ENCODE measurements around the gene PIAS4.
A peak's percentile ranks its signal among the peaks of the same experiment; 100 is the strongest.

PIAS4 gene

DNA sequence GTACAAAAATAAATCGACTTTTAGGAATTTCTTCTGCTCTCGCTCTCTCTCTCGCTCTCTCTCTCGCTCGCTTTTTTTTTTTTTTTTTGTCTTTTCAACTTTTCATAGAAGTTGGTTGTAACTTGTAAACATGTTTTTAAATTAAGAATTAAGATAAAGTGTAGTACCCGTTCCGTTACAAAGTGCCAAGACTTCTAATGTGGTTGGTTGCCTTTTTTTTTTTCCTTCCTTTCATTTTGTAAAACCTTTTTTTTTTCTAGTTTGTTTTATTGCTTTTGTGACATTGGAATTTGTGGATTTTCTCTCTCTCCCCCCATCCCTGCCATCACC is 38.8 kb downstream of the PIAS4 start:
- no peak overlapping the region for H3K27ac ChIP-seq (ENCODE audit: extremely low read depth, low read depth, low read length)
- CTCF ChIA-PET = no interaction called here
- H3K4me1 ChIP-seq (ENCODE audit: control insufficient read depth, insufficient read depth, low read length) = no peaks in the 10 kb centered on the region
- H3K9me3 ChIP-seq (ENCODE audit: control insufficient read depth, insufficient read depth, low read depth, low read length) = no peaks in the 10 kb centered on the region
- no peak overlapping the region for H3K4me3 ChIP-seq (ENCODE audit: low read depth, low read length)
- TF ChIP-seq ZNF366 (tag by site-specific recombination; conservative IDR thresholded peaks at IDR 0.05) (peak; percentile 54), PRDM1 (tag by site-specific recombination; IDR thresholded peaks at IDR 0.05) (peak; percentile 72), ZNF837 (tag by site-specific recombination; IDR thresholded peaks at IDR 0.05) (no peak), MEIS1 (CRISPR knock-in tag; IDR thresholded peaks at IDR 0.05; ENCODE audit: borderline replicate concordance) (no peak), KLF7 (tag by site-specific recombination; IDR thresholded peaks at IDR 0.05; ENCODE audit: borderline replicate concordance) (no peak), ZNF529 (tag by site-specific recombination; IDR thresholded peaks at IDR 0.05; ENCODE audit: insufficient replicate concordance) (no peak), ZNF596 (tag by site-specific recombination; IDR thresholded peaks at IDR 0.05) (peak; percentile 92)
- POLR2A ChIA-PET = no interaction called here
- H3K36me3 ChIP-seq (ENCODE audit: control insufficient read depth in 2 of 2, insufficient read depth in 1 of 2, low read length in 2 of 2) = peaks cover 10 to 29% of the 10 kb centered on the region in 2 experiments; a peak in 2 of 3 replicates

DNA sequence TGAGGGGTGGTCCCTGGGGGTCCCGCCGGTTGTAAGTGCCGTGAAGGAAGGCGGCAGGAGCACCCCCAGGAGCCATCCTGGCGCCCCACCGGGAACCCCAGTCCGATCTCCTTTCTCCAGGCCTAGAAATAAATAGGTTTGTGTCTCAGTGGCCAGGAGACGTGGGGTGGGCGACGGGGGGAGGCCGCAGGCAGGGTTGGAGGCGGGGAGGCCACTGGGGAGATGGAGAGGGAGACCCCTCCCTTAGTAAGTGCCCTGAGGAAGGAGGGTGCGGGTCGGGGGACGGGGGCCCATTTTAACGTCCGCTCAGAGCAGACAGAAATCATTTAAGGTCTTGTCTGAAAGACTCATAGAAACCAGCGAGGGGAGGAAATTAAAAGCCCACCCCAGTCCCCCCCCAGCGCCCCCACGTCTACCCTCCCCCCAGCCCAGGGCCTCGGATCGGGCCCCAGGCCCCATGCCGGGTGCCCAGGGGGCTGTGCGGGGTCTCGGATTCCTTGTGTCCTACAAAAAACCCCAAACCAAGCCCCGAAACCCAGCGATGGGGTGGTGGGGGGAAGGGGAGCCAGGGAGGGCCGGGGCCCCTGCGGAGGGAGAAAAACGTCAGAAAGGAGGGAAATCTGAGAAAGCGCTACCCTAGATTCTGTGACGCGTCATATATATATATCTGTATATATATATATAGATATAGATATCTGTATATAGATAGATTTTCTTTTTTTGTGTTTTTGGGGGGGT is 39.6 kb downstream of the PIAS4 start:
- CTCF ChIA-PET = no interaction called here
- peaks cover 10 to 37% of the 10 kb centered on the region in 2 experiments; a peak in 2 of 3 replicates for H3K36me3 ChIP-seq (ENCODE audit: control insufficient read depth in 2 of 2, insufficient read depth in 1 of 2, low read length in 2 of 2)

DNA sequence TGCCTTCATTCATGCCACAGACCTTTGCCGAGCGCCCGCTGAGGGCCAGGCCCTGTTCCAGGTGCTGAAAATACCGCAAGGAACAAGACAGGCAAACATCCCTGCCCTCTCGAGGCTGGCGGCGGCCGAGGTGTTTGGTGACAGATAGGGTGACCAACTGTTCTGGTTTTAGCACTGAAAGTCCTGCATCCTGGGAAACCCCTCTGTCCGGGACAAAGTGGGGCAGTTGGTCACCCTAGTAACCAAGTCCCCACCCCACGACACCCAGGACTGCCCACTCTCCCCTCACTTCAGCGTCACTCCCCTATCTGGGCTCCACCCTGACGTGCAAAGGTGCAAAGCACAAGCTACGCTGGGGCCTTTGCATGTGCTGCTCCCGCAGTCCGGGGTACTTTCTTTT is 41.9 kb downstream of the PIAS4 start:
- H3K9me3 ChIP-seq (ENCODE audit: control insufficient read depth, insufficient read depth, low read depth, low read length) = no peaks in the 10 kb centered on the region
- H3K4me3 ChIP-seq (ENCODE audit: low read depth, low read length) = no peak overlapping the region
- ChIA-PET POLR2A (no interaction called here), CTCF (interaction anchor here (0.6 kb wide), 1 partner anchor 235 kb away, joined by 4 read pairs; no protein-coding TSS in a partner anchor)
- TF ChIP-seq, protein P1, sequence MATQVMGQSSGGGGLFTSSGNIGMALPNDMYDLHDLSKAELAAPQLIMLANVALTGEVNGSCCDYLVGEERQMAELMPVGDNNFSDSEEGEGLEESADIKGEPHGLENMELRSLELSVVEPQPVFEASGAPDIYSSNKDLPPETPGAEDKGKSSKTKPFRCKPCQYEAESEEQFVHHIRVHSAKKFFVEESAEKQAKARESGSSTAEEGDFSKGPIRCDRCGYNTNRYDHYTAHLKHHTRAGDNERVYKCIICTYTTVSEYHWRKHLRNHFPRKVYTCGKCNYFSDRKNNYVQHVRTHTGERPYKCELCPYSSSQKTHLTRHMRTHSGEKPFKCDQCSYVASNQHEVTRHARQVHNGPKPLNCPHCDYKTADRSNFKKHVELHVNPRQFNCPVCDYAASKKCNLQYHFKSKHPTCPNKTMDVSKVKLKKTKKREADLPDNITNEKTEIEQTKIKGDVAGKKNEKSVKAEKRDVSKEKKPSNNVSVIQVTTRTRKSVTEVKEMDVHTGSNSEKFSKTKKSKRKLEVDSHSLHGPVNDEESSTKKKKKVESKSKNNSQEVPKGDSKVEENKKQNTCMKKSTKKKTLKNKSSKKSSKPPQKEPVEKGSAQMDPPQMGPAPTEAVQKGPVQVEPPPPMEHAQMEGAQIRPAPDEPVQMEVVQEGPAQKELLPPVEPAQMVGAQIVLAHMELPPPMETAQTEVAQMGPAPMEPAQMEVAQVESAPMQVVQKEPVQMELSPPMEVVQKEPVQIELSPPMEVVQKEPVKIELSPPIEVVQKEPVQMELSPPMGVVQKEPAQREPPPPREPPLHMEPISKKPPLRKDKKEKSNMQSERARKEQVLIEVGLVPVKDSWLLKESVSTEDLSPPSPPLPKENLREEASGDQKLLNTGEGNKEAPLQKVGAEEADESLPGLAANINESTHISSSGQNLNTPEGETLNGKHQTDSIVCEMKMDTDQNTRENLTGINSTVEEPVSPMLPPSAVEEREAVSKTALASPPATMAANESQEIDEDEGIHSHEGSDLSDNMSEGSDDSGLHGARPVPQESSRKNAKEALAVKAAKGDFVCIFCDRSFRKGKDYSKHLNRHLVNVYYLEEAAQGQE (tag by site-specific recombination; IDR thresholded peaks at IDR 0.05) = peak; percentile 83
- TF ChIP-seq ZNF623 (tag by site-specific recombination; IDR thresholded peaks at IDR 0.05) (peak; percentile 87), ZSCAN30 (tag by site-specific recombination; IDR thresholded peaks at IDR 0.05) (no peak), MZF1 (tag by site-specific recombination; IDR thresholded peaks at IDR 0.05; ENCODE audit: borderline replicate concordance) (no peak), ZNF600 (tag by site-specific recombination; IDR thresholded peaks at IDR 0.05) (0 out of 2 replicates have a peak, but pooled peaks have one; percentile 41)
- no peaks in the 10 kb centered on the region for H3K4me1 ChIP-seq (ENCODE audit: control insufficient read depth, insufficient read depth, low read length)
- H3K36me3 ChIP-seq (ENCODE audit: control insufficient read depth in 2 of 2, insufficient read depth in 1 of 2, low read length in 2 of 2) = peaks cover 22 to 57% of the 10 kb centered on the region in 2 experiments; a peak in 2 of 3 replicates
- H3K27ac ChIP-seq (ENCODE audit: extremely low read depth, low read depth, low read length) = peak overlapping the region; percentile 24; the same call in 1 of the 2 replicates

More for the DNA sequence above, 39.6 kb downstream of the PIAS4 start:
- POLR2A ChIA-PET = no interaction called here
- TF ChIP-seq ZNF423 (tag by site-specific recombination; IDR thresholded peaks at IDR 0.05) (no peak), ZNF391 (tag by site-specific recombination; IDR thresholded peaks at IDR 0.05; ENCODE audit: borderline replicate concordance, low read depth) (no peak), ZNF747 (tag by site-specific recombination; IDR thresholded peaks at IDR 0.05) (no peak), ZNF146 (tag by site-specific recombination; IDR thresholded peaks at IDR 0.05) (no peak), ZNF549 (tag by site-specific recombination; IDR thresholded peaks at IDR 0.05) (no peak), ZNF354C (tag by site-specific recombination; IDR thresholded peaks at IDR 0.05; ENCODE audit: borderline replicate concordance, low read depth) (no peak), ZNF19 (tag by site-specific recombination; IDR thresholded peaks at IDR 0.05; ENCODE audit: low read depth) (no peak), ZNF416 (tag by site-specific recombination; IDR thresholded peaks at IDR 0.05) (no peak), ZNF626 (tag by site-specific recombination; IDR thresholded peaks at IDR 0.05) (no peak), ZNF585B (tag by site-specific recombination; IDR thresholded peaks at IDR 0.05) (no peak), SP7 (tag by site-specific recombination; IDR thresholded peaks at IDR 0.05) (no peak)
- TF ChIP-seq, protein P2, sequence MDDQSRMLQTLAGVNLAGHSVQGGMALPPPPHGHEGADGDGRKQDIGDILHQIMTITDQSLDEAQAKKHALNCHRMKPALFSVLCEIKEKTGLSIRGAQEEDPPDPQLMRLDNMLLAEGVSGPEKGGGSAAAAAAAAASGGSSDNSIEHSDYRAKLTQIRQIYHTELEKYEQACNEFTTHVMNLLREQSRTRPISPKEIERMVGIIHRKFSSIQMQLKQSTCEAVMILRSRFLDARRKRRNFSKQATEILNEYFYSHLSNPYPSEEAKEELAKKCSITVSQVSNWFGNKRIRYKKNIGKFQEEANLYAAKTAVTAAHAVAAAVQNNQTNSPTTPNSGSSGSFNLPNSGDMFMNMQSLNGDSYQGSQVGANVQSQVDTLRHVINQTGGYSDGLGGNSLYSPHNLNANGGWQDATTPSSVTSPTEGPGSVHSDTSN (CRISPR knock-in tag; IDR thresholded peaks at IDR 0.05) = no peak
- Histone ChIP-seq H3K27ac (ENCODE audit: extremely low read depth, low read depth, low read length) (no peak overlapping the region), H3K4me1 (ENCODE audit: control insufficient read depth, insufficient read depth, low read length) (no peaks in the 10 kb centered on the region), H3K9me3 (ENCODE audit: control insufficient read depth, insufficient read depth, low read depth, low read length) (no peaks in the 10 kb centered on the region), H3K4me3 (ENCODE audit: low read depth, low read length) (no peak overlapping the region)

Data from HEK293 (cell line).